ENCODE measurements around the gene NME8.
"Not testable (repeated sequence)": the region's sequence is repeated elsewhere in the genome, so short reads cannot be mapped to it uniquely, and the experiment has no call there.

NME8 gene

DNA sequence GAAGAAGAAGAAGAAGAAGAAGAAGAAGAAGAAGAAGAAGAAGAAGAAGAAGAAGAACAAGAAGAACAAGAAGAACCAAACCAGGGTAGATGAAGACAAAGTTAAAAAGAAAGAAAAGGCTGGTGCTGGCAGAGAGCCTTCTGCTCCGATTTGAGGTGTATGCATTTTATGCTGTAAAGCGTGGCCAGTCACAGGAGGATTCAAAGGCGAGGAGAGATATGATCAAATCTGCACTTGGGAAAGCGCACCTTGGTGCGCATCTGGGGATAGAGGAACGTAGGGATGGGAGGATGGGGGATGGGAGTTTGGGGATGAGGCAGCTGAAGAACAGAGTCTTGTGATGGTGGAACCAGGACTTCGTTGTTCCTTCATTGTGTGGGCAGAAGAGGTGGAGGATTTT is at the start of gene NME8:
Gene NME8 (plus strand): TSS at position 301 of the 400 bp plus-strand sequence. CDS start 1,670 bp downstream, outside the sequence.
- no peak for DNase-seq (ENCODE audit: low read depth)

DNA sequence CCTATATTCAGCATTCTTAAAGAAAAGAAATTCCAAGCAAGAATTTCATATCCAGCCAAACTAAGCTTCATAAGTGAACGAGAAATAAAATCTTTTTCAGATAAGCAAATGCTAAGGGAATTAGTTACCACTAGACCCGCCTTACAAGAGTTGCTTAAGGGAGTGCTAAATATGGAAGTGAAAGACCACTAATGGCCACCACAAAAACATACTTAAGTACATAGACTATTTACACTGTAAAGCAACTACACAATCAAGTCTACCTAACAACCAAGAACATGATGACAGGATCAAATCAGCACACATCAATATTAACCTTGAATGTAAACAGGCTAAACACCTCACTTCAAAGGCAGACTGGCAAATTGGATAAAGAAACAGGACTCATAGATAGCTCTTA is 42.2 kb upstream of the NME8 start:
- DNase-seq (ENCODE audit: low read depth): no peak

DNA sequence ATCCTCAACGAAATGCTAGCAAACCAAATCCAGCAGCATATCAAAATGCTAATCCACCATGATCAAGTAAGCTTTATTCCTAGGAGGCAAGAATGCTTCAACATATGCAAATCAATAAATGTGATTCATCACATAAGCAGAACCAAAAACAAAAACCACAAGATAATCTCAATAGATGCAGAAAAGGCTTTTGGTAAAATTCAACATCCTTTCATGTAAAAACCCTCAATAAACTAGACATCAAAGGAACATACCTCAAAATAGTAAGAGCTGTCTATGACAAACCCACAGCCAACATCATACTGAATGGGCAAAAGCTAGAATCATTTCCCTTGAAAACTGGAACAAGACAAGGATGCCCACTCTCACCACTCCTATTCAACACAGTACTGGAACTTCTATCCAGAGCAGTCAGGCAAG is 36.2 kb upstream of the NME8 start:
- not testable (repeated sequence) for DNase-seq (ENCODE audit: low read depth)

DNA sequence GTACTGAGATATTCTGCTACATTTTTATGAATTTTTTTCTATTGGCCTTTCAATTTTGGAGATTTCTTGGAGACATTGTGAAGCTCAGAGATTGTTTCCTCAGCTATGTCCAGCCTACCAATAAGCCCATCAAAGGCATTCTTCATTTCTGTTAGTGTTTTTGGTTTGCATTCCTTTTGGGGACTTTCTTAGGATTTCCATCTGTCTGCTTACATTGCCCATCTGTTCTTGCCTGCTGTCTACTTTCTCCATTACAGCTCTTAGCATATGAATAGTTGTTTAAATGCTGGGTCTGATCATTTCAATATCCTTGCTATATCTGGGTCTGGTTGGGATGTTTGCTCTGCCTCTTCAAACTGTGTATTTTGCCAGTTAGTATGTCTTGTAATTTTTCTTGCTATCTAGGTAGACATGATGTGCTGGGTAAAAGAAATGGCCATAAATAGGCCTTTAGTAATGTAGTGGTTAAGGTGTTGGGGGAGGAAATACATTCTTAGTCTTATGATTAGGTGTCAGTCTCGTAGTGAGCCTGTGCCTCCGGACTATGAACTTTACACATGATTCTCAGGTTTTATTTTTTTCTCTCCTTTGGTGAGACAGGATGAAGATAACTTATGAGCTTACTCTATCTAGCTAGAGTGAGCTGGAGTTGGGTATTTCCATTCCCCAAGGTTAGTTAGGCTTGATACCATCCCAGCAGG is 32.6 kb upstream of the NME8 start:
- DNase-seq (ENCODE audit: low read depth): no peak

- DNase-seq (ENCODE audit: low read depth): no peak
Measured at GRCh38 chr7:37816922-37817590, 31.3 kb upstream of the NME8 start.

DNA sequence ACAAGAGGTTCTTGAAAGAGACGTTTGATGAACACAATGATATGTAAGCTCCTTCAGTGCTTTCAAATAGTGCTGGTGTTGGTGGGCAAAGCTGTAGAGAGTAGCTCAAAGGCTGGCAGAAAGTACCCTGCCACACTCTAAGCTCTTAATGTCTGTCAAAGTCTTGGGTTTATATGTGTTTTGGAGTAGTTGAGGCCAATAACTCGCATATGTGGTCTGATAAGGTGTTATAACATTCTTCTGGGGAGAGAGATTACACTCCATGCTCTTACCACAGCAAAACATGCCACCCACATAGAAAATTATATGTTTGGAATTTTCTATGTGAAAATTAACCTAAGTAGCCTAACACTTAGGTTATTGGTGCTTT is 30.8 kb upstream of the NME8 start:
- no peak for DNase-seq (ENCODE audit: low read depth)

DNA sequence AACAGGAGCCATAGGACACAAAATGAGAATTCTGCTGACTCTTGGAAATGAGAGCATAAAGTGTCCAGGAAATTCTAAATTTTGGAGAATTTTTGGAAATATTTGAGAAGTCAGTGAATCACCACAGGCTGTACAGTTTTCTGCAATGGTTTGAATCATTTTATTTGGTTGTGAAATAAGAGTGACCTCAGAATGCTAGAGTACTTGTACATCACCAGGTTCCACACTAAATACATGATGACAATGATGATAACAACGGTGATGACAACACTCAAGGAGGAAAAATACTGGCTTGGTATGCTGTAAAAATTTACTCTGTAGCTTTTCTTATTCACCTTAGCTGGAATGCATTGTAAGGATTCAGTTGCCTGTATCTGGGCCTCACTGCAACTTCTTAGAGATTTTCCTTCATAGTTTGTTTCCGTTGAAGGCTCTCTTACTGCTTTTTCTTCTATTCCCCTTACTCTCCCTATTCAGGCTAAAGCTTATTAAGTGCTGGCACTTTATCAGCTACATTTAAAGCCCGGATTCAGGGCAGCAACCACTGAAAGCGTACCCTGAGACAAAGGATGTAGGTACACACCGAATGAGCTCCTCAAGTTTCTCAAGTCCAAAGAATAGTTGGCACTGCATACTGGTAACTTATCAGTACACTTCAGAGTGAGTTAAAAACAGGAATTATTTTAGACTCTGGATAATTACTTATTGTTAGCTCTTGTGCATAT is 30.2 kb upstream of the NME8 start:
- no peak for DNase-seq (ENCODE audit: low read depth)

DNA sequence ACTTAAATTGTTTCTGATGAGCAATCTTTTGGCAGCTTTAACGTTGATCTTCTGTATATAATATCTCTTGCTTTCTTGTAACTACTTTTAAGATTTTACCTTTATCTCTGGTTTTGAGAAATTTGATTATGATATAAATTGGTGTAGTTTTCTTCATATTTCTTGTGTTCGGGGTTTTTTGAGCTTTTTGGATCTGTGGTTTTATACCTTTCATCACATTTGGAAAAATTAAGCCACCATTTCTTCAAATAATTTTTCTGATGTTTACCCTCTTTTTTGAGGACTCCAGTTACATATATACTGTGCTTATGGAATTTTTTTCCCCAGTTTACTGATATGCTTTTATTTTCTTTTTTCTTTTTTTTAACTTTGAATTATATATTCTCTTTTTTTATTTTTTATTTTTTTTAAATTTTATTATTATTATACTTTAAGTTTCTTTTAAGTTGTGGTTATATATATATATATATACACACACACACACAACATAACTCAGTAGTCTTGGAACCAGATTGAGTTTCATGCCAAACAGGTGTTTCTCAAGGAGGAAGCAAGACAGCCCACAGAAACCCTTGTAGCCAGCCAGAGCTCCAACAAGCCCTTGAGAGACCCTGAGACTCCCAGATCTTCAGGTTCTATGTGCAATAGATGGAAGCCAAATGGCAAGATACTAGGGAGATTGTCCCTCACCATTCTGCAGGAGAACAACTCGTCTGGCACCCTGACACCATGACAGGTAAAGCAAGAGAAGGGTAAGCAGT is 27.5 kb upstream of the NME8 start:
- no peak for DNase-seq (ENCODE audit: low read depth)

GRCh38 chr7:37822946-37823345 is 25.5 kb upstream of the NME8 start:
- no peak for DNase-seq (ENCODE audit: low read depth)

GRCh38 chr7:37823557-37823956 is 24.8 kb upstream of the NME8 start:
- DNase-seq (ENCODE audit: low read depth): no peak

- no peak for DNase-seq (ENCODE audit: low read depth)
Measured at GRCh38 chr7:37825038-37825437, 23.4 kb upstream of the NME8 start.

- no peak for DNase-seq (ENCODE audit: low read depth)
Measured at GRCh38 chr7:37826825-37827224, 21.6 kb upstream of the NME8 start.

DNA sequence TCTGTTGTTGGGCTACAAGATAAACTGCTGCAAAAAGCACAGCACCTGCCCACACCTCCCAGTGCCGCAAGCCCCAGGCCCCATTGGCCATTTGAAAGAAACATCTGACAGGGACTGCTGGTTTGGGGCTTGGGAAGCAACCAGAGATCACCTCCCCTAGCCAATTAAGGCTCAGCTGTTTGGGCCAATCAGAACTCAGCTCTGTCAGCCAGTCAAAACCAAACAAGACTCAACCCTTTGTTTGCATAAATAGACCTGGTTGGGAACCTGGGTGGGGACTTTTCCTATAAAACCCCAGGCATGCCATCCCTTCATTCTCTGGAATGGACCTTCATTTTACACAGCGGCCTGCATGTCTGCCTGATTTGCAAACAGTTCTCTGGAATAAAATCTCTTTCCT is 17.2 kb upstream of the NME8 start:
- DNase-seq (ENCODE audit: low read depth): no peak

DNA sequence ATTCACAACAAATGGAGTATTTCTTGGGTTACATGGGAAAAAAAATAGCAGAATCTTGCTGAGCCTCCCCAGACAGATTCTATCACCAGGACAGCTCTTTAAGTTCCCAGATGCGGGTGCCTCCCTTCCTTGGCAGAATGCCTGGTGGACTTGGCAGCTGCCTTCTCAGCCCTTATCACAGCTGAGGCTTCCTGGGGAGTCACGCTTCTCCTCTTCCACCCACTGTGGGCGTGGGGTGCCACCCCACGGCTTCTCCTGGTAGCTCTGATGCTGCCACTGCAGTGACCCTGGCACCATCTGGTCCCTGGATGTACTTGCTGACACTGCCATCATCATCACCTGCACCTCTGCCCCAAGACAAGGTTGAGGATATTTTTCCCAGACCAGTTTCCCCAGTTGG is 16.2 kb upstream of the NME8 start:
- DNase-seq (ENCODE audit: low read depth): no peak

GRCh38 chr7:37833107-37833817 is 15.1 kb upstream of the NME8 start:
- DNase-seq (ENCODE audit: low read depth): peak; percentile 1

DNA sequence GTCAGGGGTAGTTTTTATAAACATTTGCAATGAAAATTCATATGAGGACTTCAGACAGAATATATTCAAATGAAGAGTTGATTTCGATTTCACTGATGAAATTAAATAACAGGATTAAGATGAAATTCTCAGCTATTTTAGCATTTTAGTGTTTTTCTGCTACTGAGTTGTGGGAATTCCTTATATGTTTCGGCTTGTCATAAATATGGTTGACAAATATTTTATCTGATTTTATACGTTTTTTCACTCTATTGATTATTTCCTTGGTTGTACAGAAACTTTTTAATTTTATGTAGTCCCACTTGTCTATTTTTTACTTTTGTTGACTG is 14.6 kb upstream of the NME8 start:
- DNase-seq (ENCODE audit: low read depth): no peak

- DNase-seq (ENCODE audit: low read depth): no peak
Measured at GRCh38 chr7:37853468-37853867, 5.1 kb downstream of the NME8 start.

- no peak for DNase-seq (ENCODE audit: low read depth)
Measured at GRCh38 chr7:37882086-37882485, 33.7 kb downstream of the NME8 start.

DNA sequence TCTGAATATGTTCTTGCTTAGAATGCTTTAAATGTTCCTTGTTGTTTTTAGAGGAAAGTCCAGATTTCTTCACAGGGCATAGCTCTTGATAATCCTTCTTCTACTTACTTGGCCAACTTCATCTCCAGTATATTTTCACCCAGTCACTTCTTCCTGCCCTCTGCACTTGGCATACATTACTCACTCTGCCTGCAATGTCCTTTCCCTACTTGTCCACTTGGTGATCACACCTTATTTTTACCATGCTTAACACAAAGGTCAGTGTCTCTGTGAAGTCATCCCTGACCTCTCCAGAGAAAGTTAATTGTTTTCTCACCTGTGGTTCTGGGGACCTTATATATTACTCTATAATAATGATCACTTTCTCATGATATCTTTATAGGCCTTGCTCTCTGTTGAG is 45.0 kb downstream of the NME8 start:
- no peak for DNase-seq (ENCODE audit: low read depth)

GRCh38 chr7:37894671-37895070 is 46.3 kb downstream of the NME8 start:
- DNase-seq (ENCODE audit: low read depth): no peak

GRCh38 chr7:37899712-37900247 is 51.4 kb downstream of the NME8 start:
- no peak for DNase-seq (ENCODE audit: low read depth)

Measured in T-helper 22 cell (primary cell).